HUES6 (cell line): Measurements from ENCODE around the gene ZFYVE28.
"Not testable (repeated sequence)": the region's sequence is repeated elsewhere in the genome, so short reads cannot be mapped to it uniquely, and the experiment has no call there.

Experiments
- H3K27ac ChIP-seq: 2 replicates; pipeline ENCODE4 v1.7.0; 2013; ENCODE audit warnings: low read depth, mild to moderate bottlenecking, low read length, inconsistent platforms
- H3K27me3 ChIP-seq: 2 replicates; pipeline ENCODE4 v1.6.1; 2013; ENCODE audit warnings: low read length; ENCODE audit not compliant: control insufficient read depth, insufficient read depth
- H3K36me3 ChIP-seq: 2 replicates; pipeline ENCODE4 v1.6.1; 2013; ENCODE audit warnings: low read length; ENCODE audit not compliant: control insufficient read depth, insufficient read depth
- H3K4me1 ChIP-seq: 2 replicates; pipeline ENCODE4 v1.6.1; 2013; ENCODE audit warnings: low read length; ENCODE audit not compliant: control insufficient read depth, insufficient read depth
- H3K4me3 ChIP-seq: 2 replicates; pipeline ENCODE4 v1.5.1; 2013; ENCODE audit warnings: low read depth, low read length
- H3K9ac ChIP-seq: one replicate; pipeline ENCODE4 v1.6.1; 2013; ENCODE audit warnings: mild to moderate bottlenecking, low read length
- H3K9me3 ChIP-seq: 2 replicates; pipeline ENCODE4 v1.6.1; 2013; ENCODE audit warnings: low read depth, low read length; ENCODE audit not compliant: control insufficient read depth, insufficient read depth

The ZFYVE28 gene

DNA sequence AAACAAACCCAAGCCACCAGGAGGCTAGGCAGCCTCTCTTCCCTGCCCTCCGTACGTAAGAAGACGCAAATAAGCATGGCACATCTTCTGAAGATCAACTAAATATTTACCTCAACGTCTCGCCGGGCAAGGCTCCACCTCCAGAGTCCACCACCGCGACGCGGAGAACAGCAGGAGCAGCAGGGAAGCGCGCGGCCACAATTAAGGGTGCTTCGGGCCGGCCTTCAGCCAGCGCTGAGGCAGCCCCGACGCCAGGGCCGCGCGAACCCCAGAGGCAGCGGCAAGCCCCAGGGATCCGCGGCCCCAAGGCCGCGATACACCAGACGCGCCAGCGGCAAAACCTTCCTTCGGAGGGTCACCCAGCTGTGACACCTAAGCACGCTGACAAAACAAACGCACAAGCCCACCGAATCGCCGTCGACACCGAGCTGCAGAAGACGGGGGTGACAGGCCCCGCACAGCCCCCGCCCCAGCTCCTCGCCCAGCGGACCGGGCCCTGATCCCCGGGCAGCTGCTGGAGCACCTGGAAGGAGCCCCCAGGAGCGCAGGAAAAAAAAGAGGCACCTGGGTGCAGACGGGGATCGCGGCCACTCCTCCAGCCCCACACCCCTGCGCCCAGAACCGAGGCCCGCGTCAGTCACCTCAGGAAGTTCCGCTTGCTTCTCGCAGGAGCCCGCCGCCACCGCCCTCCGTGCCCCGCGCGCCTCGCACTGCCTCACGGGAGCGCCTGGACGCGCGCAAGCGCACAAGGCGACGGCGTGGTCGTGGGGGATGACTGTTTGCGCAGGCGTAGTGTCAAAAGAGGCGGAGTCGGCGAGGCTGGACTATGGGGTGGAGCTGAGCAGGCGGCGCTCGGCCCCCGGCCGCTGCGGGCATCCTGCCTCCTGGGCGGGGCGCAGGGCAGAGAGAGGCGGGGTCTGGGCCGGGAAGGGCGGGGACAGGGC lies 176.8 kb downstream of the ZFYVE28 start, which contains the start of the genes HAUS3 and POLN:
TSS of gene HAUS3 (minus strand) at position 712 of the 944 bp plus-strand sequence. CDS start 1,175 bp downstream, outside the sequence.
TSS of gene POLN (minus strand) at position 712 of the 944 bp plus-strand sequence. CDS start 12,890 bp downstream, outside the sequence.
- Histone ChIP-seq H3K4me3 (peak within 1 kb of the TSS; percentile 95), H3K9me3 (peaks cover 13% of the 10 kb centered on the region), H3K27me3 (peaks cover 3% of the 10 kb centered on the region; the same call in 1 of the 2 replicates), H3K9ac (peak within 1 kb of the TSS; percentile 84), H3K36me3 (peaks cover 17% of the 10 kb centered on the region), H3K27ac (peak within 1 kb of the TSS; percentile 49; the same call in 1 of the 2 replicates), H3K4me1 (peaks cover 14% of the 10 kb centered on the region; the same call in 1 of the 2 replicates)

DNA sequence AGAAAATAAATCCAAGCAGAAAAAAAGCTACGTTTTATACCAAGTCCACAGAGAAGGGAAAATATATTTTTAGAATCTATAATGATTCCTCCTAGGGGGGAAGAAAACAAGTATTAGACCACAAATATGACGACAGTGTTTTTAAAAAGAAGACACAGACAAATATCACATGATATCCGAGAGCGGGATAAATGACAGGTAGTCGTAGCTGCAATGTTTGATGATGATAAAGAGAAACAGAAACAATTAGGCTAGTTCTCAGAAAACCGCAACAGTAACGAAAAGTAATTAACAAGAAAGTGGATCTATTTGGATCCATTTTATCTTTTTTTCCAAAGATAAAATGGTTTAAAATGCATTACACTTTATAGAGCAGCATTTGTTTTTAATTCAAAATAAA lies 177.4 kb downstream of the ZFYVE28 start:
- H3K9ac ChIP-seq = peak overlapping the region; percentile 84
- H3K36me3 ChIP-seq = peaks cover 20% of the 10 kb centered on the region
- peak overlapping the region; percentile 95 for H3K4me3 ChIP-seq
- peaks cover 13% of the 10 kb centered on the region for H3K9me3 ChIP-seq
- peaks cover 3% of the 10 kb centered on the region; the same call in 1 of the 2 replicates for H3K27me3 ChIP-seq
- peaks cover 14% of the 10 kb centered on the region; the same call in 1 of the 2 replicates for H3K4me1 ChIP-seq
- peak overlapping the region; percentile 49; the same call in 1 of the 2 replicates for H3K27ac ChIP-seq

DNA sequence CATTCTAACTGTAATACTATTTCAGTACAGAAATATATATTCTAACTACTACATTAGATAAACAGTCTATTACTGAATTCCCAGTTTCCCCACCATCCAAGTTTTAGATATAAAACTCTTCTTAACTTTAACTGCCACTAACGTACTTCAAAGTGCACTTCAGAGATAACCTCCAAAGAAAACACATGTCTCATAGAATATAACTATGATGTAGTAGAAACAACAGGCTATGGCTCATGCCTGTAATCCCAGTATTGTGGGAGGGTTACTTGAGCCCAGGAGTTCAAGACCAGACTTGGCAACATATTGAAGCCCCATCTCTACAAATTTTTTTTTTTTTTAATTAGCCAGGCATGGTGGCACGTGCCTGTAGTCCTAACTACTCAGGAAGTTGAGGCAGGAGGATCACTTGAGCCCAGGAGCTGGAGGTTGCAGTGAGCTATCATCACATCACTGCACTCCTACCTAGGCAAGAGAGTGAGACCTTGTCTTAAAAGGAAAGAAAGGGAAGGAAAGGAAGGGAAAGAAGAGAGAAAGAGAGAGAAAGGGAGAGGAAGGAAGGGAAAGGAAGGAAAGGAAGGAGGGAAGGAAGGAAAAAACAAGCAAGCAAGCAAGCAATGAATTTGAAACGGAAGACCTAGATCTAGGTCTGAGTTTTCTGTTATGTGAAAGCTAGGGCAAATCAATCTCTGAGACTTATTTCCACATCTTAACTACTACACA lies 181.3 kb downstream of the ZFYVE28 start:
- H3K36me3 ChIP-seq = peaks cover 41% of the 10 kb centered on the region
- peaks cover 14% of the 10 kb centered on the region; the same call in 1 of the 2 replicates for H3K4me1 ChIP-seq
- H3K9me3 ChIP-seq = no peaks in the 10 kb centered on the region
- no peaks in the 10 kb centered on the region for H3K27me3 ChIP-seq
- no peak overlapping the region for H3K27ac ChIP-seq
- H3K4me3 ChIP-seq = no peak overlapping the region
- no peak overlapping the region for H3K9ac ChIP-seq

DNA sequence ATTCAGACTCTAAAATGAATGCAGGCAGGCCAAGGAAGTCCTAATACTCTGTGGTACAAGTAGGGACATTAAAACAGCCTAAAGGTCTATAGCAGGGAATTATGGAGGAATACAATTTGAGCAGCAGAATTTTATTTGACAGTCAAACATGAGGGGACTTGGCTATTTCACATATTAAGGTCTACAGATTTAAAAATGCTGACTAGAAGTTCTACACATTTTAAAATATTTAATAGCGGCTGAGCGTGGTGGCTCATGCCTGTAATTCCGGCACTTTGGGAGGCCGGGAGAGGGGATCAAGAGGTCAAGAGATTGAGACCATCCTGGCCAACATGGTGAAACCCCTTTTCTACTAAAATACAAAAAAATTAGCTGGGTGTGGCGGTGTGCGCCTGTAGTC lies 187.4 kb downstream of the ZFYVE28 start:
- Histone ChIP-seq H3K9ac (no peak overlapping the region), H3K36me3 (peaks cover 22% of the 10 kb centered on the region)

DNA sequence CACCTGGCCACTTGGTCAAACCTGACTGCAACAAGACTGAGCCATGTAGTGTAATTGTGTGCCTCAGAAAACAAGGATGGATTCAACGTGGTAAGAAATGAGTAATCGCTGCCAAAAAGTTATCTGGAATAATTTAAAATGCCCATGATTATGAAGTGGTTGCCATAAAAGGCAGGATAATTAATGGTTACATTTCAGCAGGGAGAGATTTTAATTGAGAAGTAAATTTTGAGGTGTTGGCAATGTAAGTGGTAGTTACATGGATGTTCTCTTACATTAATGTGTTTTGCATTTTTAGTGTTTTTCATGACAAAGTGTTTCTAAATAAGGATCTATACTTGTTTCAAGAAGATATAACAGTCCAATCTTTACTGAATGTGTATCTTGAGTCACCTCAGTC lies 192.2 kb downstream of the ZFYVE28 start:
- H3K4me3 ChIP-seq = no peak overlapping the region
- H3K27ac ChIP-seq = no peak overlapping the region
- no peak overlapping the region for H3K9ac ChIP-seq
- peaks cover 16% of the 10 kb centered on the region; the same call in 1 of the 2 replicates for H3K27me3 ChIP-seq
- no peaks in the 10 kb centered on the region for H3K9me3 ChIP-seq
- H3K36me3 ChIP-seq = no peaks in the 10 kb centered on the region
- peaks cover 24% of the 10 kb centered on the region for H3K4me1 ChIP-seq

More for the DNA sequence above, 187.4 kb downstream of the ZFYVE28 start:
- Histone ChIP-seq H3K27ac (no peak overlapping the region), H3K4me3 (no peak overlapping the region), H3K27me3 (no peaks in the 10 kb centered on the region), H3K4me1 (no peaks in the 10 kb centered on the region), H3K9me3 (no peaks in the 10 kb centered on the region)

DNA sequence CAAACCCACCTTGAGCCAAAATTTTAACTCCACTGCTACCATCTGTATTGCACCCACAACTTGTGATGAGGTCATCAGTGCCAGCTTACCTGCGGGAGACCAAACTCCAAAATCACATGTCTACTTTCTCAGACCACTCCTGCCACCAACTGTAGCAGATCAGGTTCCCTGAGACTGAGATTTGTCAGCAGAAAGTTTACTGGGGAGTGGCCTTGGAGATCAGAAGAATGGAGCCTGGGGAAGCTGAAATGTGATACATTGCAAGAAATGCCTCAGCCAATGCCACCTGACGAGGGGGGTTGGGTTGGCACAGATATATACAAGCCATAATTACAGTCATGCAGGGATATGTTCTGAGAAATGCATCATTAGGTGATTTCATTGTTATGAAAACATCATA lies 195.6 kb downstream of the ZFYVE28 start:
- peaks cover 32% of the 10 kb centered on the region for H3K4me1 ChIP-seq

DNA sequence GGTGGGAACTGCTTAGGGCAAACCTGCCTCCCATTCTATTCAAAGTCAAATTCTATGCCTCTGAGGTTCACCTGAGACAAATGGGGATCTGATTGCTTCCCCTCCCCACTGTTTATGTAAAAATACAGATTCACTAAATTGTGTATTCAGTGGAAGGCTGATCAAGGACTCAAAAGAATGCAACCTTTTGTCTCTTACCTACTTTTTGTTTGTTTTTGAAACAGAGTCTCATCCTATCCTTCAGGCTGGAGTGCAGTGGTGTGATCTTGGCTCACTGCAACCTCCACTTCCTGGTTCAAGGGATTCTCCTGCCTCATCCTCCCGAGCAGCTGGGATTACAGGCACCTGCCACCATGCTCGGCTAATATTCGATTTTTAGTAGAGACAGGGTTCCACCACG lies 197.1 kb downstream of the ZFYVE28 start:
- peak overlapping the region; percentile 69 for H3K9ac ChIP-seq

More for the DNA sequence above, 195.6 kb downstream of the ZFYVE28 start:
- H3K36me3 ChIP-seq = no peaks in the 10 kb centered on the region
- no peak overlapping the region for H3K27ac ChIP-seq
- H3K27me3 ChIP-seq = peaks cover 41% of the 10 kb centered on the region; the same call in 1 of the 2 replicates
- H3K9me3 ChIP-seq = no peaks in the 10 kb centered on the region
- H3K9ac ChIP-seq = no peak overlapping the region
- no peak overlapping the region for H3K4me3 ChIP-seq

DNA sequence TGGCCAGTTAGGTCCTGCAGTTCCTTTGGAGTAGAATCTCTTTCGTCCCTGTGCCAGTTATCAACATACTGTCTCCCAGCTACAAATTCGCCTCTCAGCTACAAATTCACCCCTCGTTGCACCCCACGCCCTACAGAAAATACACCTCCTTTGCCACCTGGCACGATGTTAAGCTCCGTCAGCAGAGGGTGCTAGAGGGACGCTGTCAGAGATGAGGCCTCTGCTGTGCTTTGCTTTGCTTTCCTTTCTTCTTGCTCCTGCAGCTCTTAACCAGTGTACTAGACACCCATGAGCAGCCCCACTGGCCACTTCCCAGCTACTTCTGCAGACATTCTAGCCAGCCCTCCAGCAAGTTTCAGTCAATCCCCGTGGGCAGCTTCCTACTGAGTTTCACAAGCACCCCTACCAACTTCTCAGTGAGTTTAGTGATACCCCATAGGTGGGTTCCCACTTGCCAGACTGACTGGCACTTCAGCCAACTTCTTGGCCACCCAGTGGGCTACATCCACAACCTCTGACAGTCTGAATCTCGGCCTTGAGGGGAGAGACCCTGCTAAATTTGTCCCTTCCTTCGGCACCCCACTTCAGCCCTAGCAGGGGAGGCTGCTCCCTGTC lies 198.3 kb downstream of the ZFYVE28 start:
- Histone ChIP-seq H3K27me3 (peaks cover 64% of the 10 kb centered on the region), H3K36me3 (no peaks in the 10 kb centered on the region), H3K9ac (peak overlapping the region; percentile 36)

More for the DNA sequence above, 197.1 kb downstream of the ZFYVE28 start:
- not testable (repeated sequence) for H3K9me3 ChIP-seq, H3K36me3 ChIP-seq
- Histone ChIP-seq H3K4me3 (0 out of 2 replicates have a peak overlapping the region, but pooled peaks have one; percentile 21), H3K4me1 (peaks cover 32% of the 10 kb centered on the region), H3K27ac (peak overlapping the region; percentile 51; the same call in 1 of the 2 replicates), H3K27me3 (peaks cover 55% of the 10 kb centered on the region)

More for the DNA sequence above, 198.3 kb downstream of the ZFYVE28 start:
- Histone ChIP-seq H3K27ac (peak overlapping the region; percentile 10; the same call in 1 of the 2 replicates), H3K9me3 (no peaks in the 10 kb centered on the region), H3K4me1 (peaks cover 36% of the 10 kb centered on the region), H3K4me3 (no peak overlapping the region)
